ENCODE data around the gene RPL6. TPM values are rescaled to one million over a fixed set of nuclear protein-coding genes. Genes with fewer than 3 reads are reported as not detected.

The RPL6 gene
- total RNA-seq, 2 experiments from 2014 or later = 2,097 to 2,202 TPM

DNA sequence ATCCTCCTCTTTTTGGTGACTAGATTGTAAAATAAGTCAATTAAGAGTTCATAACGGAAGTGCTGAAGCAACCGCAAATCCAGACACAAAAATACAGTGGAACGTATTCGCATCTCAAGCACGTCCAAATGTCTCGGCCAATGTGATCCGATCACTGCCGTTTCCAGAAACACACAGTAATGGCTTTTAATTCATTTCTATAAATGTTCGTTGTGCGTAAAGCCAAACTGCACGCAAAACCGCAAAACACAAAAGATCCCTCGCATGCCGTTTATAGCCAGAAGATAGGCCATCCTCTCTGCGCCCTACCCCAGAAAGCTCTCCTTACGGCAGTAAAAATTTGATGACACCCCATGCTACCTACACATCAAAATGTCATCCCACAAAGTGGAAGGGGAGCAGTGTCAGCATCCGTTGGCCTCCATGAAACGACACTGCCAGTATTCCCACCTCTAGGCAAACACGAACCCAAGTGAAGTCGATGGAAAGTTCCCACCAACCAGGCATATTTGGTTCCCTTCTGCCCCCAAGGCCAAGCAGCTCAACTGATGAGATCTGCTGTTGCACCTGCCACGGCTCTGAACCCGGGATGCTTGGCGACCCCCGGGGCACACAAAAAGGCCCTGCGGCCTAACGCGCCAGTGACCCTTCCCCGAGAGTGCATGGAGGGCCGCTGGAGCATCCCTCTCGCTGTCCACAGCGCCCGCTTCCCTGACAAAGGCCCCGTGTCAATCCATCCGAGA is 28.6 kb downstream of the RPL6 start:
- intact Hi-C loops (cut with DNase I, micrococcal nuclease) = loop anchor here (5.0 to 10.0 kb wide), 3 partner anchors 249 to 696 kb away; partner anchors contain the start of genes ACAD10 (in 1 of the 2), BRAP (in 1 of the 2) and NAA25 (in 1 of the 2)
- Mint-ChIP-seq H3K9me3 (ENCODE audit: low read depth) (no peaks in the 10 kb centered on the region), H3K27ac (peak overlapping the region; percentile 90), H3K4me1 (peaks cover 22% of the 10 kb centered on the region), H3K4me3 (peak overlapping the region; percentile 91), H3K36me3 (ENCODE audit: low read depth) (peaks cover 2% of the 10 kb centered on the region), H3K27me3 (no peaks in the 10 kb centered on the region)
- CTCF ChIA-PET = interaction anchor here (0.8 to 1.0 kb wide), 2 partner anchors 13 to 30 kb away, joined by 3 to 4 read pairs; no protein-coding TSS in a partner anchor
- peak; percentile 31 for DNase-seq
- POLR2A ChIA-PET = no interaction called here
- ATAC-seq = no peak

DNA sequence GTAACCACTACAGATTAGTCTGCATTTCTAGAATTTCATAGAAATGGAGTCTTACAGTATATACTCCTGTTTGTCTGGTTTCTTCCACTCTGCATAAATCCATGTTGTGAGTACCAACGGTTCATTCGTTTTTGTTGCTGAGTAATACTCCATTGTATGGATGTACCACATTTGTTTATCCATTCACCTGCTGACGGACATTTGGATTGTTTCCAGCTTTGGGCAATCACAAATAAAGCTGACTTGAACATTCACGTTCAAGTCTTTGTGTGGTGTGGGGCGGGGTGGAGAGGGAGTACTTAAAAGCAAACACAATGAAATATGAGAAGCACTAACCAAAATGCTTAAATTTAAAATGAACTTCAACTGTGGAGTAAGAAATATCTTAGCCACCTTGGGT is 34.3 kb downstream of the RPL6 start:
- no peak overlapping the region for H3K27ac Mint-ChIP-seq
- H3K9me3 Mint-ChIP-seq (ENCODE audit: low read depth) = no peaks in the 10 kb centered on the region
- H3K4me1 Mint-ChIP-seq = peaks cover 10% of the 10 kb centered on the region
- no peaks in the 10 kb centered on the region for H3K27me3 Mint-ChIP-seq
- intact Hi-C loops (cut with DNase I, micrococcal nuclease) = no loop called here
- ChIA-PET POLR2A (no interaction called here), CTCF (interaction anchor here (1.2 kb wide), 1 partner anchor 12 kb away, joined by 3 read pairs; no protein-coding TSS in a partner anchor)
- H3K36me3 Mint-ChIP-seq (ENCODE audit: low read depth) = no peaks in the 10 kb centered on the region
- ATAC-seq = no peak
- H3K4me3 Mint-ChIP-seq = no peak overlapping the region
- DNase-seq = no peak

DNA sequence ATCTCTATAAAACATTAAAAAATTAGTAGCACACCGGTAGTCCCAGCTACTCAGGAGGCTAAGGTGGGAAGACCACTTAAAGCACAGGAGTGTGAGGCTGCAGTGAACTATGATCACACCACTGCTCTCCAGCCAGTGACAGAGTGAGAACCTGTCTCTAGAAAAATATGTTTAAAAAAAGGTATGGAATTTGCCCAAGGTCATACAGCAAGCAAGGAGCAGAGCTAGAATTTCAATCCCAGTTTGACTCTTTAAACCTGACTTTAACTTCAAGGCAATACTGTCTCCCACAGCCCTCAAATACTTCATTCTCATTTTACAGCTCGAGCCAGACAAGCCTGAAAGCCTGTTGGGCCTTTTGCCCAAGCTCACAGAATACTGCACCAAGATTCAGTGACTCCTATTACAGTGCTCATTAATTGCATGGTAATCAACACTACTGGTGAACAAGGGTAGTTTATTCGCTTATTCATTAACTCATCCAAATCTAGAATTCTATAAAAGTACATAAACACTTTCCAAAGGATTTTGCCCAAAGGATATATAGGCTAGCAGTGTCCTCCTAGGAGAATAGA is 35.2 kb downstream of the RPL6 start:
- ATAC-seq (no peak), DNase-seq (no peak)
- CTCF ChIA-PET = interaction anchor here (1.2 kb wide), 1 partner anchor 12 kb away, joined by 3 read pairs; no protein-coding TSS in a partner anchor
- Mint-ChIP-seq H3K4me1 (peaks cover 6% of the 10 kb centered on the region), H3K9me3 (ENCODE audit: low read depth) (no peaks in the 10 kb centered on the region), H3K27me3 (no peaks in the 10 kb centered on the region), H3K27ac (no peak overlapping the region), H3K36me3 (ENCODE audit: low read depth) (no peaks in the 10 kb centered on the region), H3K4me3 (no peak overlapping the region)
- intact Hi-C loops (cut with DNase I, micrococcal nuclease) = no loop called here
- POLR2A ChIA-PET = no interaction called here

DNA sequence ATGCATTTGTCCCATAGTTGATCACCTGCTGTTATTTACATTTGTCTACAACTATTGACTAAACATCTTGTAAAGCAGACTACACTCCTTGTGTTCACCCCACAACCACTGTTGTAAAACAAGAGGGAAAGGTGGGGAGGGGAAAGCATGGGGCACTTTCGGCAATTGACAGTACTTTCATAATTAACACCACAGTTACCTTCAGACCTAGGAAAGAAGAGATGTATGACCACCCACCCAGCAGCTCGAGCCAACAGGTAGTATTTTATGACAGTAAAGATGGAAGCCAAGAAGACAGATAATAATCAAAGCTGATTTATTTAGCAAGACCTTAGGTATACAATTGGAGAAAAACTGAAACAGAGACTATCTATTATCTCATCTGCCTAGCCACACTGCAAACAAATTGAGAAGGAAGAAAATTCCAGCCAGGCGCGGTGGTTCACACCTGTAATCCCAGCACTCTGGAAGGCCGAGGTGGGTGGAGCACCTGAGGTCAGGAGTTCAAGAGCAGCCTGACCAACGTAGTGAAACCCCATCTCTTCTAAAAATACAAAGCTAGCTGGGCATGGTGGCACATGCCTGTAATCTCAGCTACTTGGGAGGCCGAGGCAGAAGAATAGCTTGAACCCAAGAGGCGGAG is 38.4 kb downstream of the RPL6 start:
- POLR2A ChIA-PET = no interaction called here

DNA sequence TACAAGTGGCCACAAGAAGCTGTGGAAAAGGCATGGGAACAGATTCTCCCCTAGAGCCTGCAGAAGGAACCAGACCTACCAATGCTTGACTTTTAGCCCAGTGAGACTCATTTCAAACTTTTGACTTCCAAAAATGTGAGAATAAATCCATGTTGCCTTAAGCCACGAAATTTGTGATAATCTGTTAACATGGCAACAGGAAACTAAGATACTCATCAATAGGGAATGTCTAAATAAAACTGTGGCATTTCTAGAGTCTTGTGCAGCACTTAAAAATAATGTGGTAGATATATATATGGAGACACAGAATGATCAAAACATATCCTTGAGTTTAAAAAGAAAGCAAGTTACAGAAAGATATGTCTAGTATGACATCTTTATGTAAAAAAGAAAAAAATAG is 39.2 kb downstream of the RPL6 start:
- ATAC-seq (no peak), DNase-seq (no peak)
- ChIA-PET CTCF (no interaction called here), POLR2A (no interaction called here)
- Mint-ChIP-seq H3K4me1 (peaks cover 4% of the 10 kb centered on the region), H3K9me3 (ENCODE audit: low read depth) (no peaks in the 10 kb centered on the region), H3K4me3 (no peak overlapping the region), H3K27me3 (no peaks in the 10 kb centered on the region), H3K27ac (no peak overlapping the region), H3K36me3 (ENCODE audit: low read depth) (no peaks in the 10 kb centered on the region)
- intact Hi-C loops (cut with DNase I, micrococcal nuclease) = no loop called here

More for the DNA sequence above, 38.4 kb downstream of the RPL6 start:
- Mint-ChIP-seq H3K9me3 (ENCODE audit: low read depth) (no peaks in the 10 kb centered on the region), H3K36me3 (ENCODE audit: low read depth) (no peaks in the 10 kb centered on the region), H3K27me3 (no peaks in the 10 kb centered on the region), H3K4me1 (peaks cover 4% of the 10 kb centered on the region), H3K4me3 (no peak overlapping the region), H3K27ac (no peak overlapping the region)
- CTCF ChIA-PET = interaction anchor here (0.6 kb wide), 1 partner anchor 343 kb away, joined by 4 read pairs; no protein-coding TSS in a partner anchor
- intact Hi-C loops (cut with DNase I, micrococcal nuclease) = no loop called here
- no peak for DNase-seq
- ATAC-seq = no peak

DNA sequence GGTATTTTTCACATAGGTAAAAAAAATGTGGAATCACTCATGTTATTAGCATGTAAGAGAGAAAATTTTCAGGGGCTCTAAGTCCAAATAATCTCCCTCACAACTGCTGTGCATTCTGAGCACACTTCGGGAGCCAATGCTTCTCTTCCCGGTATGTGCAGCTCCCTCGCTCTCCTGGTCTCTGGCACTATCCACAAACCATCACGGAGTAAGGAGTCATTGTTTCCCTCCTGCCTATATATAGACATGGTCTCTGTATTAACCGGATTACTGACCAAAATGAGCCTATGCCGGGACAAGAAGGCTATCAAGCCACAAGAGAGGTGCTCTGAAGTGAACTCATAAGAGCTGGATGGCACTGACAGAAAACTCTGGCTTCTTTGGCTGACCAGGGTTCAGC is 40.5 kb downstream of the RPL6 start:
- DNase-seq (no peak), ATAC-seq (no peak)
- no peaks in the 10 kb centered on the region for H3K9me3 Mint-ChIP-seq (ENCODE audit: low read depth)
- CTCF ChIA-PET = no interaction called here
- H3K4me1 Mint-ChIP-seq = peaks cover 4% of the 10 kb centered on the region
- POLR2A ChIA-PET = no interaction called here
- no peak overlapping the region for H3K27ac Mint-ChIP-seq
- H3K27me3 Mint-ChIP-seq = no peaks in the 10 kb centered on the region
- intact Hi-C loops (cut with DNase I, micrococcal nuclease) = no loop called here
- H3K36me3 Mint-ChIP-seq (ENCODE audit: low read depth) = no peaks in the 10 kb centered on the region
- no peak overlapping the region for H3K4me3 Mint-ChIP-seq

DNA sequence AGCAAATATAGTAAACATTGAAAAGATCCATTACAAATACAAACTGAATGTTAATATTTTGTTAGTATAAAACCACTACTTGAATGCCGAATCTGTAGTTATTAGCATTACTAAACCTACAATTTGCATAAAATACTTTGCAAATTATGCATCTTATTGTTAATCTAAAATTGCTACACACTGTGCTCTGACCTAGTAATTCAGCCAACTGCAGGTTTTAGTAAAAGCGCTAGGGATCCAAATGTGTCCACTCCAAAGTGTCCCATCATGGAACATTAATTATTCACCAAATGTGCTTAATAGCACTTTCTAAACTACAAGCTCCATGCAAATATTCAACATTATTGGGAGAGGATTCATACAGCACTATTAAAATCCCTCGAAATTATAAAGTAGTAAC is 41.4 kb downstream of the RPL6 start:
- DNase-seq (no peak), ATAC-seq (no peak)
- H3K4me1 Mint-ChIP-seq = peaks cover 4% of the 10 kb centered on the region
- H3K27ac Mint-ChIP-seq = no peak overlapping the region
- H3K9me3 Mint-ChIP-seq (ENCODE audit: low read depth) = no peaks in the 10 kb centered on the region
- CTCF ChIA-PET = no interaction called here
- H3K27me3 Mint-ChIP-seq = no peaks in the 10 kb centered on the region
- no peaks in the 10 kb centered on the region for H3K36me3 Mint-ChIP-seq (ENCODE audit: low read depth)
- no peak overlapping the region for H3K4me3 Mint-ChIP-seq
- POLR2A ChIA-PET = no interaction called here
- intact Hi-C loops (cut with DNase I, micrococcal nuclease) = no loop called here

DNA sequence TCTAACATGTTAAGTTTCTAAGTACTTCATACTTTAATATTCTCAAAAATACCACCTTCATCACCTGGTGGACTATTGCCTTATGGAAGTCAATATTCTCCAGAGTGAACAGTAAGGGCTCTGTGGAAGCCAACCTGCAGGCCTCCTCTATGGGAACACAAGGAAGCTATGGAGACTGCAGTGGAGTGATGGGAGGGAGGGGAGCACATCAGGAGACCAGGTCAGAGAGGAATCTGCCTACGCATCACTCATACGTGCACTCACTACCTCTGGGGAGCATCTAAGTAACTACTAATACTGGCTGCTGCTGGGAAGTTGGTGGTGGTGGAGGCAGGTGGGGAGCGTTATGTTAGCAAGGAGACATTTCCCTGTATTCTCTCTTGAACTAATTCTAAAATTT is 47.1 kb downstream of the RPL6 start:
- intact Hi-C loops (cut with DNase I, micrococcal nuclease) = no loop called here
- Mint-ChIP-seq H3K27me3 (no peaks in the 10 kb centered on the region), H3K36me3 (ENCODE audit: low read depth) (no peaks in the 10 kb centered on the region), H3K4me3 (no peak overlapping the region), H3K4me1 (no peaks in the 10 kb centered on the region), H3K27ac (no peak overlapping the region), H3K9me3 (ENCODE audit: low read depth) (no peaks in the 10 kb centered on the region)
- POLR2A ChIA-PET = no interaction called here
- CTCF ChIA-PET = no interaction called here
- DNase-seq (no peak), ATAC-seq (no peak)

DNA sequence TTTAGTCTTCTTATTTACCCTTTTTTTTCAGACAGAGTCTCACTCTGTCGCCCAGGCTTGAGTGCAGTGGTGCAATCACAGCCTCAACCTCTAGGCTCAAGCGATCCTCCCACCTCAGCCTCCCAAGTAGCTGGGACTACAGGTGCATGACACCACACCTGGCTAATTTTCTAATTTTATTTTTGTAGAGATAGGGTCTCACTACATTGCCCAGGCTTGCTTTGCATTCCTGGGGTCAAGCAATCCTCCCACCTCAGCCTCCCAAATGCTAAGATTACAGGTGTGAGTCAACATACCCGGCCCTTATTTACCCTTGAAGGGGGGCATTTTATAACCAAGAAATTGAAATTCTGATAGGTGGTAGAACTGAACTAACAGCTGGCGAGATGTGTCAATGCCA is 48.1 kb downstream of the RPL6 start:
- no peaks in the 10 kb centered on the region for H3K36me3 Mint-ChIP-seq (ENCODE audit: low read depth)
- DNase-seq (no peak), ATAC-seq (no peak)
- CTCF ChIA-PET = interaction anchor here (0.8 kb wide), 1 partner anchor 17 kb away, joined by 3 read pairs; no protein-coding TSS in a partner anchor
- H3K27me3 Mint-ChIP-seq = no peaks in the 10 kb centered on the region
- intact Hi-C loops (cut with DNase I, micrococcal nuclease) = no loop called here
- POLR2A ChIA-PET = no interaction called here
- H3K4me1 Mint-ChIP-seq = no peaks in the 10 kb centered on the region
- no peak overlapping the region for H3K4me3 Mint-ChIP-seq
- no peak overlapping the region for H3K27ac Mint-ChIP-seq
- no peaks in the 10 kb centered on the region for H3K9me3 Mint-ChIP-seq (ENCODE audit: low read depth)

DNA sequence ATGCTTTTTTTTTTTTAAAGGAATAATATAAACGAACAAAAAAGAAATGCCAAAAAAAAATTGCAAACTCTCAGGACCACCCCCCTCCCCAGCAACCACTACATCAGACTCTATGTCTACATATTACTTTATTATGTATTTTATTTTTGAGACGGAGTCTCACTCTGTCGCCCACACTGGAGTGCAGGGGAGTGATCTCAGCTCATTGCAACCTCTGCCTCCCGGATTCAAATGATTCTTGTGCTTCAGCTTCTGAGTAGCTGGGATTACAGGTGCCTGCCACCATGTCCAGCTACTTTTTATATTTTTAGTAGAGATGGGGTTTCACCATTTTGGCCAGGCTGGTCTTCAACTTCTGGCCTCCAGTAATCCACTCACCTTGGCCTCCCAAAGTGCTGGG is 50.1 kb downstream of the RPL6 start:
- H3K9me3 Mint-ChIP-seq (ENCODE audit: low read depth) = no peaks in the 10 kb centered on the region
- ATAC-seq = no peak

DNA sequence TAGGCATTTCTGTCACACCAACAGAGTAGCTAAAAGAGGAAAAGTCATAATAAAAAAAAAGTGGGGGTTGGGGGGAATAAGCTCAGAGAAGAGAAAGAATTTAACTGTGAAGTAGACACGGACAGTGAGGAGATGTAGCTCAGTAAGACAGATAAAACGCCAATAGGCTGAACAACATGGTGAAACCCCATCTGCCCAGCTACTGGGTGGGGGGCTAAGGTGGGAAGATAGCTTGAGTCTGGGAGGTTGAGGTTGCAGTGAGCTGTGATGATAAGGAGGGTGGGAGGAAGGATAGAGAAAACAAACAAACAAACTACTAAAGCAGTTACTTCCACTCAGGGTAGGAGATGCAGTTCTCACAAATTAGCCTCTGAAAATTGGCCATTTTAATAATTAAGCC is 52.2 kb downstream of the RPL6 start:
- Mint-ChIP-seq H3K4me3 (no peak overlapping the region), H3K27me3 (no peaks in the 10 kb centered on the region), H3K27ac (no peak overlapping the region), H3K4me1 (peaks cover 17% of the 10 kb centered on the region), H3K9me3 (ENCODE audit: low read depth) (no peaks in the 10 kb centered on the region), H3K36me3 (ENCODE audit: low read depth) (no peaks in the 10 kb centered on the region)
- DNase-seq (no peak), ATAC-seq (no peak)
- ChIA-PET POLR2A (no interaction called here), CTCF (no interaction called here)
- intact Hi-C loops (cut with DNase I, micrococcal nuclease) = no loop called here

More for the DNA sequence above, 50.1 kb downstream of the RPL6 start:
- peaks cover 4% of the 10 kb centered on the region for H3K4me1 Mint-ChIP-seq
- no peaks in the 10 kb centered on the region for H3K27me3 Mint-ChIP-seq
- CTCF ChIA-PET = interaction anchor here (0.6 kb wide), 1 partner anchor 21 kb away, joined by 3 read pairs; no protein-coding TSS in a partner anchor
- no peak overlapping the region for H3K27ac Mint-ChIP-seq
- no peak overlapping the region for H3K4me3 Mint-ChIP-seq
- no peaks in the 10 kb centered on the region for H3K36me3 Mint-ChIP-seq (ENCODE audit: low read depth)
- intact Hi-C loops (cut with DNase I, micrococcal nuclease) = no loop called here
- POLR2A ChIA-PET = interaction anchor here (0.6 kb wide), 1 partner anchor 44 kb away, joined by 5 read pairs; no protein-coding TSS in a partner anchor
- DNase-seq = no peak

All from activated CD4-positive, alpha-beta T cell treated with anti-CD3 and anti-CD28 coated beads for 36 hours (primary cell).